DOHH2 (cell line): Measurements from ENCODE around the gene ERC2.

Source experiments
- H3F3A ChIP-seq: fragments of 200-600 bp; sonication (generic), shearing (Covaris generic); 2 replicates; pipeline ENCODE4 v1.6.0; 2016; ENCODE audit warnings: antibody characterized with exemption, mild to moderate bottlenecking; ENCODE audit not compliant: control insufficient read depth, insufficient read depth
- H3K27ac ChIP-seq: fragments of 200-600 bp; sonication (generic); 2 replicates; pipeline ENCODE4 v1.5.1; 2014; ENCODE audit warnings: low read depth, mild to moderate bottlenecking, low read length, moderate library complexity
- H3K27me3 ChIP-seq: fragments of 200-600 bp; sonication (generic); 2 replicates; pipeline ENCODE4 v1.6.1; 2014; ENCODE audit warnings: mild to moderate bottlenecking, low read length, mixed read lengths; ENCODE audit not compliant: control insufficient read depth
- H3K36me3 ChIP-seq: fragments of 200-600 bp; sonication (generic); 2 replicates; pipeline ENCODE4 v1.6.1; 2014; ENCODE audit warnings: mild to moderate bottlenecking, low read length, moderate library complexity, mixed read lengths; ENCODE audit not compliant: control insufficient read depth
- H3K4me1 ChIP-seq: fragments of 200-600 bp; sonication (generic); 2 replicates; pipeline ENCODE4 v1.6.1; 2014; ENCODE audit warnings: mild to moderate bottlenecking, low read length, mixed read lengths; ENCODE audit not compliant: control insufficient read depth
- H3K4me2 ChIP-seq: fragments of 200-600 bp; sonication (generic); 2 replicates; pipeline ENCODE4 v1.6.0; 2014; ENCODE audit warnings: mild to moderate bottlenecking, low read length, moderate library complexity
- H3K4me3 ChIP-seq: fragments of 200-600 bp; sonication (generic); 2 replicates; pipeline ENCODE4 v1.5.1; 2014; ENCODE audit warnings: mild to moderate bottlenecking, low read length, mixed read lengths
- H3K79me2 ChIP-seq: fragments of 200-600 bp; sonication (generic); 2 replicates; pipeline ENCODE4 v1.6.1; 2014; ENCODE audit warnings: mild to moderate bottlenecking, low read length, mixed read lengths; ENCODE audit not compliant: control insufficient read depth
- H3K9me2 ChIP-seq: fragments of 200-600 bp; sonication (generic); replicated peaks from 2 replicates; pipeline ENCODE4 v1.6.1; 2014; ENCODE audit warnings: mild to moderate bottlenecking, low read length, mixed read lengths; ENCODE audit not compliant: control insufficient read depth
- H3K9me3 ChIP-seq: fragments of 200-600 bp; sonication (generic); 2 replicates; pipeline ENCODE4 v1.6.1; 2014; ENCODE audit warnings: antibody characterized with exemption, low read length, mixed read lengths; ENCODE audit not compliant: control insufficient read depth, insufficient read depth
- H4K20me1 ChIP-seq: fragments of 200-600 bp; sonication (generic); 2 replicates; pipeline ENCODE4 v1.6.0; 2014; ENCODE audit warnings: low read depth, mild to moderate bottlenecking, antibody characterized with exemption, low read length, moderate library complexity; ENCODE audit not compliant: control insufficient read depth, insufficient read depth
- EZH2phosphoT487 ChIP-seq: fragments of 200-600 bp; sonication (generic); IDR thresholded peaks from 2 replicates; pipeline ENCODE4 v1.6.1; 2017; ENCODE audit warnings: borderline replicate concordance, mild to moderate bottlenecking, antibody characterized with exemption, low read length, moderate library complexity, mixed read lengths
- TF ChIP-seq, protein P1 (sequence below): fragments of 200-600 bp; sonication (generic); IDR thresholded peaks from one replicate; pipeline ENCODE4 v1.5.1; 2014; ENCODE audit warnings: antibody characterized with exemption, mild to moderate bottlenecking, low read depth, low read length; ENCODE audit not compliant: poor library complexity, severe bottlenecking

ERC2 gene

GRCh38 chr3:56121716-56122115 lies 346.6 kb downstream of the ERC2 start:
- H3F3A ChIP-seq: no peaks in the 10 kb centered on the region
- no peak overlapping the region for H3K4me2 ChIP-seq
- H3K9me2 ChIP-seq: no peaks in the 10 kb centered on the region
- no peaks in the 10 kb centered on the region for H3K4me1 ChIP-seq
- H4K20me1 ChIP-seq: no peaks in the 10 kb centered on the region
- H3K4me3 ChIP-seq: no peak overlapping the region
- no peaks in the 10 kb centered on the region for H3K79me2 ChIP-seq
- no peaks in the 10 kb centered on the region for H3K36me3 ChIP-seq
- H3K9me3 ChIP-seq: no peaks in the 10 kb centered on the region
- no peaks in the 10 kb centered on the region for H3K27me3 ChIP-seq
- H3K27ac ChIP-seq: no peak overlapping the region
- no peak for TF ChIP-seq EZH2phosphoT487
- TF ChIP-seq, protein P1, sequence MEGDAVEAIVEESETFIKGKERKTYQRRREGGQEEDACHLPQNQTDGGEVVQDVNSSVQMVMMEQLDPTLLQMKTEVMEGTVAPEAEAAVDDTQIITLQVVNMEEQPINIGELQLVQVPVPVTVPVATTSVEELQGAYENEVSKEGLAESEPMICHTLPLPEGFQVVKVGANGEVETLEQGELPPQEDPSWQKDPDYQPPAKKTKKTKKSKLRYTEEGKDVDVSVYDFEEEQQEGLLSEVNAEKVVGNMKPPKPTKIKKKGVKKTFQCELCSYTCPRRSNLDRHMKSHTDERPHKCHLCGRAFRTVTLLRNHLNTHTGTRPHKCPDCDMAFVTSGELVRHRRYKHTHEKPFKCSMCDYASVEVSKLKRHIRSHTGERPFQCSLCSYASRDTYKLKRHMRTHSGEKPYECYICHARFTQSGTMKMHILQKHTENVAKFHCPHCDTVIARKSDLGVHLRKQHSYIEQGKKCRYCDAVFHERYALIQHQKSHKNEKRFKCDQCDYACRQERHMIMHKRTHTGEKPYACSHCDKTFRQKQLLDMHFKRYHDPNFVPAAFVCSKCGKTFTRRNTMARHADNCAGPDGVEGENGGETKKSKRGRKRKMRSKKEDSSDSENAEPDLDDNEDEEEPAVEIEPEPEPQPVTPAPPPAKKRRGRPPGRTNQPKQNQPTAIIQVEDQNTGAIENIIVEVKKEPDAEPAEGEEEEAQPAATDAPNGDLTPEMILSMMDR: no peak

GRCh38 chr3:56119575-56120349 lies 348.5 kb downstream of the ERC2 start:
- H3K27me3 ChIP-seq: no peaks in the 10 kb centered on the region
- TF ChIP-seq, protein P1: no peak
- no peak for TF ChIP-seq EZH2phosphoT487
- H3F3A ChIP-seq: no peaks in the 10 kb centered on the region
- no peaks in the 10 kb centered on the region for H3K9me3 ChIP-seq
- H4K20me1 ChIP-seq: no peaks in the 10 kb centered on the region
- H3K9me2 ChIP-seq: no peaks in the 10 kb centered on the region
- H3K4me1 ChIP-seq: no peaks in the 10 kb centered on the region
- no peak overlapping the region for H3K4me3 ChIP-seq
- H3K79me2 ChIP-seq: no peaks in the 10 kb centered on the region
- no peak overlapping the region for H3K27ac ChIP-seq
- H3K36me3 ChIP-seq: no peaks in the 10 kb centered on the region
- H3K4me2 ChIP-seq: no peak overlapping the region

DNA sequence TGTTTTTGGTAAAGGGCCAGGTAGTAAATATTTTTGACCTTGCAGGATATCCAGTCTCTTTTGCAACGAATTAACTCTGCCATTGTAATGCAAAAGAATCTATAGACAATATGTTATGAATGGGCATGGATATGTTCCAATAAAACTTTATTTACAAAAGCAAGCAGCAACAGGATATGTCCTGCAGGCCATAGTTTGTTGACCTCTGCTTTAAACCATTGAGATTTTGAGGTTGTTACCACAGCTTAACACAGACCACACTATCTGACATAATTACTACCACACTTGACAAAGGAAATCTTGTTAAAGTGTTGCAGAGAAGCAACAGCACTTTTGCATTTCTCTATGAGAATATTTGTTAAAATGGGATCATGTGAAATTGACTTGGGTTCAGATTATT lies 349.3 kb downstream of the ERC2 start:
- Histone ChIP-seq H3K27me3 (no peaks in the 10 kb centered on the region), H3K9me3 (no peaks in the 10 kb centered on the region), H3K4me3 (no peak overlapping the region), H3K27ac (no peak overlapping the region), H3K4me2 (no peak overlapping the region), H3K36me3 (no peaks in the 10 kb centered on the region), H3K79me2 (no peaks in the 10 kb centered on the region), H3K9me2 (no peaks in the 10 kb centered on the region), H4K20me1 (no peaks in the 10 kb centered on the region), H3F3A (no peaks in the 10 kb centered on the region), H3K4me1 (no peaks in the 10 kb centered on the region)
- TF ChIP-seq EZH2phosphoT487: no peak
- TF ChIP-seq, protein P1: no peak
